NCI-H1105 (cell line): ENCODE measurements around the gene DHRS1.
"Not testable (repeated sequence)": the region's sequence is repeated elsewhere in the genome, so short reads cannot be mapped to it uniquely, and the experiment has no call there.

ENCODE experiments used
- DNase-seq: peaks from one replicate; lab custom pipeline; 2025; lab: John Stamatoyannopoulos, UW

The DHRS1 gene

DNA sequence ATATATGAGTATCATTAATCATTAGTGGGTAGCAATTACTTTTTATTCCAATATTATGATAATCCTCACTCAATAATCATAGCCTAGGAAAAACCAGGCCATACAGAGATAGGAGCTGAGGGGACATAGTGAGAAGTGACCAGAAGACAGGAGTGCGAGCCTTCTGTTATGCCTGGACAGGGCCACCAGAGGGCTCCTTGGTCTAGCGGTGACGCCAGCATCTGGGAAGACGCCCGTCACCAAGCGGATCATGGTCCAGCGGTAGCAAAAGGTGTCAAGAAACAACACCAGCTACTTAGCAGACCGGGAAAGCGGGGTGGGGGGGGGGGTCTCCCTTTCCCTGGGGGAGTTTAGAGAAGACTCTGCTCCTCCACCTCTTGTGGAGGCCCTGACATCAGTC, 28.3 kb upstream of the DHRS1 start:
- not testable (repeated sequence) for DNase-seq

DNA sequence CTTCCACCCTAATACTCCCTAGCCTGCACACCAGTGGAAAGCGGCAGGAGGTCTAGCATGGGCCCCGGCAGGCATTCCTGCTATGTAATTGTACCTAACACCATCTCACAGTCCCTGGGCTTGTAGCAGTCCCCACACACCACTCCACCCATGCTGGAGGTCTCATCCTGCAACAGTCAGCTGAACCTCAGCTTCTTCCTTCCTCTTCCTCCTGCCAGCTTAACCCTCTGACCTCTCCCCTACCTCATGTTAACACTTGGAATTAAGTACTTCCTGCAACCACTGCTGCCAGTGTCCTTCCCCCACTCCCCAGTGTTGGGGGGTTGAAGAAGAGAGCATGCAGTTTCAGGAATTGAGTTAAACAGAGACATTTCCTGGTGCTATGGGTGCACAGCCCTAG, 27.7 kb upstream of the DHRS1 start:
- no peak for DNase-seq

- DNase-seq: no peak
Observed at GRCh38 chr14:24325963-24326362, 26.4 kb upstream of the DHRS1 start.

DNA sequence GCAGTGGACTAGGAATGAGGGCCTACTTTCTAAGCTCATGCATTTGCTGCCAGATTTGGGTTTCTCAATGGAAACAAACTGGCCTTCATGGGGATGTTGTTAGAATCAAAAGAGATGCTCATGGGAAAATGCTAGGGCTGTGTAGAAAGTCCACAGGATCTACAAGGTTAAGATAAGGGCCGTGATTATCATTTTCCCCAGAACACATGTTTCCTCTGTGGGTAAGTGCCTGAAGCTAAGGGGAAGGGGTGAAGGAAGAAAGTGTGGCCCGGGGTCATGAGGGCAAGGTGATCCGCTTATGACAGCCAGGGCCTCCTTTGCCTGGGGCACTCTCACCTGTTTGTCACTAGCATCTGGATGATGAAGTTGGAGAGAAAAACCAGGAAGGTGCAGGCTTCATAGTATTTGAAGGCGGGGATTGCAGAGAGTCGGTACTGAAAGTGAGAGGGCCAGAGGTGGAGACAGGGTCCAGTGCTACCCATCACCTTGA, 25.5 kb upstream of the DHRS1 start:
- no peak for DNase-seq

- DNase-seq: no peak
Observed at GRCh38 chr14:24324024-24324423, 24.4 kb upstream of the DHRS1 start.

GRCh38 chr14:24323341-24323740, 23.8 kb upstream of the DHRS1 start:
- DNase-seq: no peak

GRCh38 chr14:24322672-24323071, 23.1 kb upstream of the DHRS1 start:
- DNase-seq: no peak

DNA sequence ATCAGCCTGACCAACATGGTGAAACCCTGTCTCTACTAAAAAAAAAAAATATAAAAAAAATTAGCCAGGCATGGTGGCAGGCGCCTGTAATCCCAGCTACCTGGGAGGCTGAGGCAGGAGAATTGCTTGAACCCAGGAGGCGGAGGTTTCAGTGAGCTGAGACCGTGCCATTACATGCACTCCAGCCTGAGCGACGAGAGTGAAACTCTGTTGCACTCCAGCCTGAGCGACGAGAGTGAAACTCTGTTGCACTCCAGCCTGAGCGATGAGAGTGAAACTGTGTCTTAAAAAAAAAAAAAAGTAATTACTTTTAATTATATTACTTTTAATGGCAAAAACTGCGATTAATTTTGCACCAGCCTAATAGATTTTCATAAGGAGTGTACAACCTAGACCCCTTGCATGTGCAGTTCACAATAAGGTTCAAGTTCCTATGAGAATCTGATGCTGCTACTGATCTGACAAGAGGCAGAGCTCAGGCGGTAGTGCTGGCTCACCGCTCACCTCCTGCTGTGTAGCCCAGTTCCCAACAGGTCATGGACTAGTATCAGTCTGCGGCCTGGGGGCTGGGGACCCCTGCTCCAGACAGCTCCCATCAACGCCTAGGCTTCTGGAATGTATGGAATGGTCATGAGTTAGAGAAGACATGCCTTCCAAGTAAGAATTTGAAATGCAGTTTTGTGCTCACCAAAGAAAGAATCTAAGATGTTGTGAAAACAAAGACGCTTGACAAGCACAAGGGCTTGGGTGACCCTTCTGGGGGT, 21.8 kb upstream of the DHRS1 start:
- no peak for DNase-seq

- DNase-seq: no peak
Observed at GRCh38 chr14:24317141-24317928, 17.8 kb upstream of the DHRS1 start.

GRCh38 chr14:24316597-24316950, 17.0 kb upstream of the DHRS1 start:
- DNase-seq: peak; percentile 43

GRCh38 chr14:24315807-24316596, 16.4 kb upstream of the DHRS1 start:
- DNase-seq: peak; percentile 52

DNA sequence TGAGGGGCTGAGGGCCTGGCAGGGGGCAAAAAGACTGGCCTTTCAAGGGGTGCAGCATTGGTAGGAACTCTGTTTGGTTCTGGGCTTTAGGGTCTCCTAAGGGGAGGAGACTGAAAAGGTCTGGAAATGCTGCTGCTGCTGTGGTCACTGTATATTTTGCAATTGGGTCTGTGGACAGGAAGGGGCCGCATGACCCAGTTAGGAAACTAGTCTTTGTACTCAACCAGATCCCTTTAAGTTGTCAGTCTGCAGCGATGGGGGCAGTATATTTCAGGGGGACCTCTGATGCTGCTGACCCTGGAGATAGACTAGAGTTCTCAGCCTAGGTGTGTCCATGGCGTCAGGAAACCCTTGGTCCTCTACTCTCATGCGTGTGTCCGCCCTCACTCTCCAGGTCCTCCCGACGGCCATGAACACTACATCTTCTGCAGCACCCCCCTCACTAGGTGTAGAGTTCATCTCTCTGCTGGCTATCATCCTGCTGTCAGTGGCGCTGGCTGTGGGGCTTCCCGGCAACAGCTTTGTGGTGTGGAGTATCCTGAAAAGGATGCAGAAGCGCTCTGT, 15.7 kb upstream of the DHRS1 start:
- DNase-seq: no peak

DNA sequence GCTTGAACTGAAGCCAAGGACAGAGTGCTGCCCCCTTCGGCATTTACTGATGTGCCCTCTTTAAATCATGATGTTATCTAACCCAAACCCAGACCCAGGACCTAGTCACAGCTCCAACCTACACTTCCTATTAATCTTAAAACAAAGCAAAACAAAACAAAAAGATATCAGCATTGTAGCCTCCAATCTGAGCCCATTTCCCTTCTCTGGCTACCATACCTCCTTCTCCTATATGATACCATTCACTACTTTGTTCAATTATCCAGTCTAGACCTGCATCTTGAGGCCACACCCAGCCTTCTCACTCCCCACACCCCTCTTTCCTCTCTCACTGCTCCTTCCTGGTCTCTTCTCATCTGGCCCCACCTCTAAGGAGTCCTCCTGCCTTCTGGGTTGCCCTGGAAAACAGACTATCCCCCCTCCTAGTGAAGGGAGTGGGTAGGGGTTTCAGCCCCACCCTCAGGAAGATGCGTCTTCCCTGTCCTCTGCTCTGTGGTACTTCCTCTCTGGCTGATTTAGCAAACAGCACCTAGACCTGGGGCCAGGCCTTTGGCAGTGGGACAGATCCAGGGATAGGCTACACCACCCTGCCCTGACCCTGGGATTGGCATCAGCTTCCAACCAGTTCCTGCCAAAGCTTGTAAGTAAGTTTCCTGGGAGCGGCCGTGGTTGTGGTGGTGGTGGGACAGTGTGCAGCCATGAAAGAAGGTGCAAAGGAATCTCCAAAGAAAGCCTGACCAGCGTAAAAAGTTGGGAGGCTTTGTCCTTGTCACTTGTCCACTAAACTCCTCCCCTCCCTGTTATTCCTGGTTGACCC, 15.0 kb upstream of the DHRS1 start:
- DNase-seq: no peak

- DNase-seq: no peak
Observed at GRCh38 chr14:24313913-24314312, 14.3 kb upstream of the DHRS1 start.

- no peak for DNase-seq
Observed at GRCh38 chr14:24312736-24313507, 13.3 kb upstream of the DHRS1 start.

DNA sequence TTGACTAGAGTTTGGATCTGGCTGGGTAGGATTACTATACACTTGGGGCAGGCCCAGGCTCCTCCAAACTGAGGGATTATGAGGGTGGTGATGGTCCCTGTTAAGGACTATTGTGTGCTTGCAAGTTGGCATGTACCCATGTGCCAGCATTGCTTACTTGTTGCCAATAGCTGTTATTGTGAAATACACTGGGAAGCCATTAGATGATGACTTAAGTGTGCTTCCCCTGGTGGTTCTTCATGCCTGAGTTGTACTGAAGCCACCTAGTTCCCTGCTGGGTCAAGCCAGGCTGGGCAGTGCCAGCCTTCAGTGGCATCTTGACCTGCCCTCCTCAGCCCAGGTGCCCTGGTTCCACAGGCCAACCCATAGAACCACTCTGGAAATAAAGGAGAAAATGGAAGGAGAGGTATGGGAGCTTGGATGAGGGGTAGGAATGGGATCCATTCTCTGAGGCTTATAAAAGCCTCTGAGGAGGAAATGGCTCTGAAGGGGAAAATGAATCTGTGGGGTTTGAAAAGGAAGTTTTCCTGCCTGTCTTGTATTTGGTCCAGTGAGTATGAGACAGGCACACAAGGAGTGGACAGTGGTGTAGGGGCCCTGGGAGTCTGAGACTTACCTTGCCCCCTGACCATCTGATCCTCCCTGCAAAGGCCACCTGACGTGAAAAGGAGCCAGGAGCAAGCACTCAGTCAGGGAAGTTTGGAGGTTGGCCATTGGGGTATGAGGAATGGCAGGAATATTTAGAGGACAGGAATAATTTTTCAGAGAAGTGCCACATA, 12.4 kb upstream of the DHRS1 start:
- DNase-seq: no peak

DNA sequence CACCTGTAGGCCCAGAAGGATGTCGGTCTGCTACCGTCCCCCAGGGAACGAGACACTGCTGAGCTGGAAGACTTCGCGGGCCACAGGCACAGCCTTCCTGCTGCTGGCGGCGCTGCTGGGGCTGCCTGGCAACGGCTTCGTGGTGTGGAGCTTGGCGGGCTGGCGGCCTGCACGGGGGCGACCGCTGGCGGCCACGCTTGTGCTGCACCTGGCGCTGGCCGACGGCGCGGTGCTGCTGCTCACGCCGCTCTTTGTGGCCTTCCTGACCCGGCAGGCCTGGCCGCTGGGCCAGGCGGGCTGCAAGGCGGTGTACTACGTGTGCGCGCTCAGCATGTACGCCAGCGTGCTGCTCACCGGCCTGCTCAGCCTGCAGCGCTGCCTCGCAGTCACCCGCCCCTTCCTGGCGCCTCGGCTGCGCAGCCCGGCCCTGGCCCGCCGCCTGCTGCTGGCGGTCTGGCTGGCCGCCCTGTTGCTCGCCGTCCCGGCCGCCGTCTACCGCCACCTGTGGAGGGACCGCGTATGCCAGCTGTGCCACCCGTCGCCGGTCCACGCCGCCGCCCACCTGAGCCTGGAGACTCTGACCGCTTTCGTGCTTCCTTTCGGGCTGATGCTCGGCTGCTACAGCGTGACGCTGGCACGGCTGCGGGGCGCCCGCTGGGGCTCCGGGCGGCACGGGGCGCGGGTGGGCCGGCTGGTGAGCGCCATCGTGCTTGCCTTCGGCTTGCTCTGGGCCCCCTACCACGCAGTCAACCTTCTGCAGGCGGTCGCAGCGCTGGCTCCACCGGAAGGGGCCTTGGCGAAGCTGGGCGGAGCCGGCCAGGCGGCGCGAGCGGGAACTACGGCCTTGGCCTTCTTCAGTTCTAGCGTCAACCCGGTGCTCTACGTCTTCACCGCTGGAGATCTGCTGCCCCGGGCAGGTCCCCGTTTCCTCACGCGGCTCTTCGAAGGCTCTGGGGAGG, 11.3 kb upstream of the DHRS1 start, which contains the start of gene LTB4R:
LTB4R (plus strand) TSS at position 857 of the 959 bp plus-strand sequence. CDS start 4,150 bp downstream, outside the sequence.
- DNase-seq: no peak

- no peak for DNase-seq
Observed at GRCh38 chr14:24310265-24310645, 10.7 kb upstream of the DHRS1 start.
